ENCODE results near the gene SLC16A1. TPM values are rescaled to one million over a fixed set of nuclear protein-coding genes. Genes with fewer than 3 reads are reported as not detected.

The SLC16A1 gene
- total and polyA plus RNA-seq, 9 donors: 10.3 to 38.8 (median 23.3) TPM

GRCh38 chr1:112906150-112906698 lies 49.8 kb downstream of the SLC16A1 start:
- TF ChIP-seq EP300 (IDR thresholded peaks at IDR 0.05) (no peak), POLR2A (IDR thresholded peaks at IDR 0.05) (no peak)
- TF ChIP-seq, protein P1, sequence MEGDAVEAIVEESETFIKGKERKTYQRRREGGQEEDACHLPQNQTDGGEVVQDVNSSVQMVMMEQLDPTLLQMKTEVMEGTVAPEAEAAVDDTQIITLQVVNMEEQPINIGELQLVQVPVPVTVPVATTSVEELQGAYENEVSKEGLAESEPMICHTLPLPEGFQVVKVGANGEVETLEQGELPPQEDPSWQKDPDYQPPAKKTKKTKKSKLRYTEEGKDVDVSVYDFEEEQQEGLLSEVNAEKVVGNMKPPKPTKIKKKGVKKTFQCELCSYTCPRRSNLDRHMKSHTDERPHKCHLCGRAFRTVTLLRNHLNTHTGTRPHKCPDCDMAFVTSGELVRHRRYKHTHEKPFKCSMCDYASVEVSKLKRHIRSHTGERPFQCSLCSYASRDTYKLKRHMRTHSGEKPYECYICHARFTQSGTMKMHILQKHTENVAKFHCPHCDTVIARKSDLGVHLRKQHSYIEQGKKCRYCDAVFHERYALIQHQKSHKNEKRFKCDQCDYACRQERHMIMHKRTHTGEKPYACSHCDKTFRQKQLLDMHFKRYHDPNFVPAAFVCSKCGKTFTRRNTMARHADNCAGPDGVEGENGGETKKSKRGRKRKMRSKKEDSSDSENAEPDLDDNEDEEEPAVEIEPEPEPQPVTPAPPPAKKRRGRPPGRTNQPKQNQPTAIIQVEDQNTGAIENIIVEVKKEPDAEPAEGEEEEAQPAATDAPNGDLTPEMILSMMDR (IDR thresholded peaks at IDR 0.05): no peak
- H3K27ac ChIP-seq: no peak overlapping the region
- intact Hi-C loops (cut with DNase I): no loop called here
- 88 to 94% (median 90%) methylated on average over 2 of the region's 2 CpGs for WGBS, 3 donors
- H3K4me3 ChIP-seq: no peak overlapping the region
- no peaks in the 10 kb centered on the region for H3K4me1 ChIP-seq (ENCODE audit: insufficient read depth)
- H3K9me3 ChIP-seq: no peaks in the 10 kb centered on the region
- H3K36me3 ChIP-seq: no peaks in the 10 kb centered on the region
- no peak for DNase-seq
- no peaks in the 10 kb centered on the region for H3K27me3 ChIP-seq

GRCh38 chr1:112905395-112906149 lies 50.4 kb downstream of the SLC16A1 start:
- TF ChIP-seq EP300 (IDR thresholded peaks at IDR 0.05) (no peak), POLR2A (IDR thresholded peaks at IDR 0.05) (no peak)
- Histone ChIP-seq H3K27ac (peak overlapping the region; percentile 18 to 21), H3K9me3 (no peaks in the 10 kb centered on the region), H3K27me3 (no peaks in the 10 kb centered on the region), H3K36me3 (no peaks in the 10 kb centered on the region), H3K4me1 (ENCODE audit: insufficient read depth) (no peaks in the 10 kb centered on the region), H3K4me3 (no peak overlapping the region)
- WGBS, 3 donors: 32 to 33% (median 32%) methylated on average over 8 of the region's 8 CpGs
- intact Hi-C loops (cut with DNase I): no loop called here
- peak in 1 of 5 donors; percentile 16 for DNase-seq

DNA sequence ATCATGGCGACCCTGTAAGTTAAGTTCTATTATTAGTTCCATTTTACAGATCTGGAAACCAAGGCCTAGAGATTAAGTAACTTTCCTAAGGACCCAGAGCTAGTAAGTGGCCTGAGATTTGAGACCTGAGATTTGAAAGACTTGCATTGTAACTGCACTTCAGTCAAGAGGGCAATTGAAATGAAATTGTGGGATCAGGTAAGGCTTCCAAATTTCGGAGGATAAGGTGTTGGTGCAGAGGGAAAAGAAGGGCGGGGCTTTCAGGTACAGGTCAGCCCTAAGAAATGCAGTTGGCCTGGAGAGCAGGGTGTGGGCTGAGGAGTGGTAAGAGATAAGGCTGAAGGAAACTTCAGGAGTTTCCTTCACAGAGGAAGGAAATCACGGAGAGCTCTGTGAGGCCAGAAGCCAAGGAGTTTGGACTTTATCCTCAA lies 51.1 kb downstream of the SLC16A1 start:
- no peak for DNase-seq
- intact Hi-C loops (cut with DNase I): no loop called here
- Histone ChIP-seq H3K27me3 (no peaks in the 10 kb centered on the region), H3K36me3 (no peaks in the 10 kb centered on the region), H3K9me3 (no peaks in the 10 kb centered on the region), H3K4me1 (ENCODE audit: insufficient read depth) (no peaks in the 10 kb centered on the region), H3K4me3 (no peak overlapping the region), H3K27ac (peak overlapping the region in 1 of 2 donors; percentile 18)
- WGBS, 3 donors: 56 to 60% (median 60%) methylated on average over 4 of the region's 4 CpGs
- no peak for TF ChIP-seq POLR2A (IDR thresholded peaks at IDR 0.05)
- TF ChIP-seq EP300 (IDR thresholded peaks at IDR 0.05): no peak
- TF ChIP-seq, protein P1 (IDR thresholded peaks at IDR 0.05): no peak

GRCh38 chr1:112904071-112904830 lies 51.7 kb downstream of the SLC16A1 start:
- no peak overlapping the region for H3K27ac ChIP-seq
- H3K4me1 ChIP-seq (ENCODE audit: insufficient read depth): no peaks in the 10 kb centered on the region
- intact Hi-C loops (cut with DNase I): no loop called here
- DNase-seq: no peak
- no peak for TF ChIP-seq EP300 (IDR thresholded peaks at IDR 0.05)
- TF ChIP-seq, protein P1 (IDR thresholded peaks at IDR 0.05): no peak
- no peak for TF ChIP-seq POLR2A (IDR thresholded peaks at IDR 0.05)
- no peaks in the 10 kb centered on the region for H3K27me3 ChIP-seq
- no peaks in the 10 kb centered on the region for H3K36me3 ChIP-seq
- 52 to 66% (median 65%) methylated on average over 5 of the region's 5 CpGs for WGBS, 3 donors
- H3K9me3 ChIP-seq: no peaks in the 10 kb centered on the region
- H3K4me3 ChIP-seq: no peak overlapping the region

Data from ovary (tissue), 9 donors.